CD4-positive, alpha-beta T cell treated with Interleukin-12 subunit alpha and Interleukin-12 subunit beta, for 1 hour (primary cell): ENCODE measurements around the gene XCR1.
"Not testable (repeated sequence)": the region's sequence is repeated elsewhere in the genome, so short reads cannot be mapped to it uniquely, and the experiment has no call there.

Experiments used
- DNase-seq: peaks from one replicate; pipeline ENCODE4 v3.0.0-alpha.2; 2020

Gene XCR1

GRCh38 chr3:46001178-46001577 is 26.1 kb downstream of the XCR1 start:
- DNase-seq, result no peak

- no peak for DNase-seq
Measured at GRCh38 chr3:45997942-45998341, 29.3 kb downstream of the XCR1 start.

- DNase-seq, result not testable (repeated sequence)
Measured at GRCh38 chr3:45997499-45997898, 29.8 kb downstream of the XCR1 start.

GRCh38 chr3:45995236-45996192 is 31.8 kb downstream of the XCR1 start, which contains the start of gene FYCO1:
Gene FYCO1, minus strand, starts transcription at chr3:45995824. Its CDS starts 10,914 bp downstream, at chr3:45984910.
- DNase-seq, result peak; percentile 90

GRCh38 chr3:45994419-45995235 is 32.7 kb downstream of the XCR1 start:
- peak; percentile 70 for DNase-seq

- DNase-seq, result peak; percentile 53
Measured at GRCh38 chr3:45993421-45994027, 33.8 kb downstream of the XCR1 start.

GRCh38 chr3:45992821-45993221 is 34.5 kb downstream of the XCR1 start:
- no peak for DNase-seq

- DNase-seq, result no peak
Measured at GRCh38 chr3:45992133-45992729, 35.1 kb downstream of the XCR1 start.

GRCh38 chr3:45991341-45991740 is 35.9 kb downstream of the XCR1 start:
- DNase-seq, result no peak

- DNase-seq, result no peak
Measured at GRCh38 chr3:45990181-45990580, 37.1 kb downstream of the XCR1 start.

- no peak for DNase-seq
Measured at GRCh38 chr3:45988804-45989203, 38.5 kb downstream of the XCR1 start.

- no peak for DNase-seq
Measured at GRCh38 chr3:45988362-45988761, 38.9 kb downstream of the XCR1 start.

GRCh38 chr3:45987368-45988291 is 39.7 kb downstream of the XCR1 start:
- no peak for DNase-seq

- no peak for DNase-seq
Measured at GRCh38 chr3:45986303-45986982, 40.8 kb downstream of the XCR1 start.

GRCh38 chr3:45985532-45986302 is 41.6 kb downstream of the XCR1 start:
- DNase-seq, result no peak

- DNase-seq, result no peak
Measured at GRCh38 chr3:45984331-45985312, 42.7 kb downstream of the XCR1 start.

- DNase-seq, result no peak
Measured at GRCh38 chr3:45983770-45984169, 43.5 kb downstream of the XCR1 start.

- DNase-seq, result no peak
Measured at GRCh38 chr3:45981346-45982074, 45.8 kb downstream of the XCR1 start.
